H1 (cell line): ENCODE results near the gene POLR1C. TPM values are rescaled to one million over a fixed set of nuclear protein-coding genes. Genes with fewer than 3 reads are reported as not detected.

Source experiments
- HDAC2 ChIP-seq, 2 experiments: fragments of 300-600 bp in 1 of 2; sonication (generic) in 1 of 2; IDR thresholded peaks; 2 replicates each; pipeline ENCODE4 v1.6.1; 2011 to 2012; ENCODE audit warnings: low read depth in 2 of 2, low read length in 2 of 2, mild to moderate bottlenecking in 2 of 2, moderate library complexity in 2 of 2, borderline replicate concordance in 1 of 2, inconsistent platforms in 1 of 2
- RAD21 ChIP-seq, 2 experiments: IDR thresholded peaks in 1 of 2; conservative IDR thresholded peaks in 1 of 2; 2 replicates each; pipeline ENCODE4 v1.6.1; 2011; ENCODE audit warnings: low read depth in 2 of 2, low read length in 2 of 2, improper control_type of control experiment in 1 of 2, inconsistent platforms in 1 of 2, mild to moderate bottlenecking in 1 of 2, moderate library complexity in 1 of 2
- polyA plus RNA-seq, 7 experiments: library from polyadenylated mRNA; depleted of rRNA in 3 of 7; stranded (reverse) in 5 of 7; unstranded in 2 of 7; fragments of >200 nt in 5 of 7; fragments of 200-250 nt in 2 of 7; gene quantifications; 1 replicate in 5 of 7; 2 replicates in 1 of 7; 4 replicates in 1 of 7; pipeline versions ENCODE4 v1.2.1 to v1.2.3, GENCODE V29; 2011 to 2013; ENCODE audit warnings: missing spikeins in 2 of 7, mixed read lengths in 2 of 7
- small RNA-seq: library from polyadenylated mRNA; stranded (forward); fragments of <200 nt; extraction: miRNeasy Mini kit (QIAGEN cat#:217004); gene quantifications from one replicate; pipeline ENCODE3, GENCODE V24; 2013; ENCODE audit not compliant: insufficient read depth
- total RNA-seq: library from RNA; stranded (reverse); fragmentation: NEBNext Ultra II Directional; extraction: Animal tissue kit (Norgen Biotek cat#: 25700); gene quantifications from 2 replicates; pipeline ENCODE4 v1.2.1, GENCODE V29; 2021

Gene POLR1C
- total and polyA plus RNA-seq, 2 of the 8 experiments (the other 6 are each of a cell fraction or from before 2014, with no cell fraction given): 42.9 to 49.6 TPM

DNA sequence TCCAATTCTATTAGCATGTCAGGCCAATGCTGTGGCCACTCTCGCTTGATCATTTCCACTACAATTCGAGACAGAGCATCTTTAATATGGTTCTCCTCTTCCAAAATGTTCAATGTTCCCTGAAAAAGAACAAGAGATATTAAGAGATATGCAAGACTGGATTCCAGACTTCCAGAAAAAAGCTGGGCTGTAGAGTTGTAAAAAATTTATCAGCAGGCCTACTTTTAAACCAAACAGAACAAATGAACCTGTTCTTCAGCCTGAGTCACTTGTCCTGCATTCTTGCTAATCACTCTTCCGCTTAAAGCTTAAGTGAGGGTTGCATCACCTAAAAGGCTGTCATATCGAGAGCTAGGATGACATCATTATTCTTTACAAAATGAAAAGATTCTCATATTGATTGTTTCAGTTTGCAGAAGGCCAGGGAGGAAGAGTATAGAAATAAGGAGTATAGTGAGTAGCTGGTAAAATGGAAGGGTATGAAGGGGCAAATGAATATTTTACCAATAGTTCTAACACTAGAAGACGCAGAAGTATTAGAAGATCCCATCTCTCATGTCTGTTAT lies 54.1 kb downstream of the POLR1C start (continued):
- TF ChIP-seq HDAC2 (IDR thresholded peaks at IDR 0.05; ENCODE audit: borderline replicate concordance in 1 of 2, low read depth in 2 of 2, low read length in 2 of 2) (no peak), RAD21 (IDR thresholded peaks at IDR 0.05 in 1 of 2, conservative IDR thresholded peaks at IDR 0.05 in 1 of 2; ENCODE audit: low read depth in 2 of 2, low read length in 2 of 2) (no peak)

Small RNAs within 50 kb of the gene (small RNA-seq; reads per million reads assigned to genes)
- gene RF00426 (not detected), gene RNU6-1113P (not detected)

Other genes starting within 250 kb of the POLR1C start
- not detected in 2 replicates for gene SLC22A7, start 218.8 kb upstream of the POLR1C start, total RNA-seq
- not detected in 2 replicates for gene SLC22A7, start 218.8 kb upstream of the POLR1C start, polyA plus RNA-seq (2011; rRNA removed)
- gene CRIP3, start 208.3 kb upstream of the POLR1C start, total RNA-seq: 37.6 and 46.3 TPM in 2 replicates
- gene CRIP3, start 208.3 kb upstream of the POLR1C start, polyA plus RNA-seq (2011; rRNA removed): 34.0 and 38.7 TPM in 2 replicates
- 22.1 and 22.3 TPM in 2 replicates for gene ZNF318, start 147.4 kb upstream of the POLR1C start, total RNA-seq
- 10.2 and 11.1 TPM in 2 replicates for gene ZNF318, start 147.4 kb upstream of the POLR1C start, polyA plus RNA-seq (2011; rRNA removed)
- 21.0 and 24.6 TPM in 2 replicates for gene ABCC10, start 89.5 kb upstream of the POLR1C start, total RNA-seq
- gene ABCC10, start 89.5 kb upstream of the POLR1C start, polyA plus RNA-seq (2011; rRNA removed): 15.5 and 22.3 TPM in 2 replicates
- gene DLK2, start 61.5 kb upstream of the POLR1C start, total RNA-seq: 0.37 and 0.67 TPM in 2 replicates
- gene DLK2, start 61.5 kb upstream of the POLR1C start, polyA plus RNA-seq (2011; rRNA removed): 0.80 and 1.6 TPM in 2 replicates
- gene TJAP1, start 39.5 kb upstream of the POLR1C start, total RNA-seq: 36.8 and 40.4 TPM in 2 replicates
- gene TJAP1, start 39.5 kb upstream of the POLR1C start, polyA plus RNA-seq (2011; rRNA removed): 30.7 and 50.1 TPM in 2 replicates
- 0.26 and 0.69 TPM in 2 replicates for gene LRRC73, start 6.7 kb upstream of the POLR1C start, total RNA-seq
- 0.24 and 0.25 TPM in 2 replicates for gene LRRC73, start 6.7 kb upstream of the POLR1C start, polyA plus RNA-seq (2011; rRNA removed)
- gene YIPF3, start 163 bp upstream of the POLR1C start, total RNA-seq: 77.2 and 78.2 TPM in 2 replicates
- gene YIPF3, start 163 bp upstream of the POLR1C start, polyA plus RNA-seq (2011; rRNA removed): 225 and 284 TPM in 2 replicates
- 95.7 and 101 TPM in 2 replicates for gene XPO5, start 58.9 kb downstream of the POLR1C start, total RNA-seq
- gene XPO5, start 58.9 kb downstream of the POLR1C start, polyA plus RNA-seq (2011; rRNA removed): 62.2 and 80.6 TPM in 2 replicates
- gene POLH, start 59.1 kb downstream of the POLR1C start, total RNA-seq: 11.3 and 12.4 TPM in 2 replicates
- 3.8 and 5.8 TPM in 2 replicates for gene POLH, start 59.1 kb downstream of the POLR1C start, polyA plus RNA-seq (2011; rRNA removed)
- 52.5 and 58.3 TPM in 2 replicates for gene GTPBP2, start 112.2 kb downstream of the POLR1C start, total RNA-seq
- gene GTPBP2, start 112.2 kb downstream of the POLR1C start, polyA plus RNA-seq (2011; rRNA removed): 86.1 and 88.3 TPM in 2 replicates
- 34.1 and 35.5 TPM in 2 replicates for gene MAD2L1BP, start 118.8 kb downstream of the POLR1C start, total RNA-seq
- gene MAD2L1BP, start 118.8 kb downstream of the POLR1C start, polyA plus RNA-seq (2011; rRNA removed): 65.3 and 70.0 TPM in 2 replicates
- gene RSPH9, start 127.9 kb downstream of the POLR1C start, total RNA-seq: 0.15 TPM in 1 of 2 replicates, not detected in the other
- 0.23 and 0.25 TPM in 2 replicates for gene RSPH9, start 127.9 kb downstream of the POLR1C start, polyA plus RNA-seq (2011; rRNA removed)
- gene MRPS18A, start 170.7 kb downstream of the POLR1C start, total RNA-seq: 48.3 and 52.1 TPM in 2 replicates
- gene MRPS18A, start 170.7 kb downstream of the POLR1C start, polyA plus RNA-seq (2011; rRNA removed): 121 and 129 TPM in 2 replicates